HEK293 (cell line): ENCODE measurements around the gene ZMYND15.

Experiments
- CTCF ChIA-PET: fragments of 350-600 bp; formaldehyde crosslinking; extraction: SDS; loops from one replicate; lab custom pipeline; 2021; ENCODE audit warnings: antibody characterized with exemption; lab: Yijun Ruan, JAX
- POLR2A ChIA-PET: fragments of 300-600 bp; formaldehyde crosslinking; extraction: SDS; loops from one replicate; lab custom pipeline; 2020; ENCODE audit warnings: antibody characterized with exemption, inconsistent platforms; lab: Yijun Ruan, JAX
- H3K27ac ChIP-seq: fragments of 200-500 bp; sonication (Bioruptor generic); 2 replicates; pipeline ENCODE4 v1.5.1; 2014; ENCODE audit warnings: low read depth, low read length, control low read depth, inconsistent platforms; ENCODE audit errors: extremely low read depth
- H3K36me3 ChIP-seq, 2 experiments: fragments of 200-500 bp in 1 of 2; sonication (Bioruptor generic) in 1 of 2; 1 replicate in 1 of 2; 2 replicates in 1 of 2; pipeline ENCODE4 v1.5.1; 2014 to 2017; ENCODE audit warnings: inconsistent platforms in 2 of 2, low read length in 2 of 2; ENCODE audit not compliant: control insufficient read depth in 2 of 2, insufficient read depth in 1 of 2
- H3K4me1 ChIP-seq: fragments of 200-500 bp; sonication (Bioruptor generic); 2 replicates; pipeline ENCODE4 v1.5.1; 2014; ENCODE audit warnings: mild to moderate bottlenecking, low read length, inconsistent platforms; ENCODE audit not compliant: control insufficient read depth, insufficient read depth
- H3K4me3 ChIP-seq: 2 replicates; pipeline ENCODE4 v1.5.1; 2011; ENCODE audit warnings: low read depth, mild to moderate bottlenecking, control low read depth, low read length, moderate library complexity
- H3K9me3 ChIP-seq: fragments of 200-500 bp; sonication (Bioruptor generic); 2 replicates; pipeline ENCODE4 v1.5.1; 2014; ENCODE audit warnings: low read depth, low read length, inconsistent platforms; ENCODE audit not compliant: control insufficient read depth, insufficient read depth
- BCL11A ChIP-seq: fragments of 450-650 bp; formaldehyde crosslinking; IDR thresholded peaks from 2 replicates; pipeline ENCODE4 v1.5.1; 2016; ENCODE audit warnings: low read depth, missing biosample characterization, missing genetic modification characterization
- GFI1B ChIP-seq: fragments of 450-650 bp; formaldehyde crosslinking; IDR thresholded peaks from 2 replicates; pipeline ENCODE4 v1.5.1; 2016; ENCODE audit warnings: missing biosample characterization, missing genetic modification characterization
- RBAK ChIP-seq: fragments of 450-650 bp; formaldehyde crosslinking; IDR thresholded peaks from 2 replicates; pipeline ENCODE4 v1.5.1; 2016; ENCODE audit warnings: missing biosample characterization, missing genetic modification characterization
- SP2 ChIP-seq: fragments of 450-650 bp; formaldehyde crosslinking; IDR thresholded peaks from 2 replicates; pipeline ENCODE4 v1.5.1; 2016; ENCODE audit warnings: missing biosample characterization, missing genetic modification characterization
- SP3 ChIP-seq: fragments of 450-650 bp; formaldehyde crosslinking; IDR thresholded peaks from 2 replicates; pipeline ENCODE4 v1.5.1; 2016; ENCODE audit warnings: missing biosample characterization, missing genetic modification characterization
- WT1 ChIP-seq: fragments of 450-650 bp; formaldehyde crosslinking; IDR thresholded peaks from 2 replicates; pipeline ENCODE4 v1.5.1; 2016; ENCODE audit warnings: missing biosample characterization, missing genetic modification characterization
- ZBTB1 ChIP-seq: fragments of 450-650 bp; formaldehyde crosslinking; IDR thresholded peaks from 2 replicates; pipeline ENCODE4 v1.5.1; 2016; ENCODE audit warnings: missing biosample characterization, missing genetic modification characterization
- ZNF548 ChIP-seq: fragments of 450-650 bp; formaldehyde crosslinking; IDR thresholded peaks from 2 replicates; pipeline ENCODE4 v1.5.1; 2016; ENCODE audit warnings: missing biosample characterization, missing genetic modification characterization
- ZNF623 ChIP-seq: fragments of 450-650 bp; formaldehyde crosslinking; IDR thresholded peaks from 2 replicates; pipeline ENCODE4 v1.5.1; 2016; ENCODE audit warnings: missing biosample characterization, missing genetic modification characterization
- ZNF660 ChIP-seq: fragments of 450-650 bp; IDR thresholded peaks from 2 replicates; pipeline ENCODE4 v1.5.1; 2018; ENCODE audit warnings: missing biosample characterization, mild to moderate bottlenecking, missing genetic modification characterization
- ZNF785 ChIP-seq: fragments of 450-650 bp; formaldehyde crosslinking; IDR thresholded peaks from 2 replicates; pipeline ENCODE4 v1.5.1; 2016; ENCODE audit warnings: missing biosample characterization, missing genetic modification characterization
- ZNF843 ChIP-seq: fragments of 450-650 bp; formaldehyde crosslinking; IDR thresholded peaks from 2 replicates; pipeline ENCODE4 v1.5.1; 2016; ENCODE audit warnings: missing biosample characterization, missing genetic modification characterization
- ZSCAN23 ChIP-seq: fragments of 450-650 bp; formaldehyde crosslinking; IDR thresholded peaks from 2 replicates; pipeline ENCODE4 v1.5.1; 2016; ENCODE audit warnings: missing biosample characterization, missing genetic modification characterization
- TF ChIP-seq, protein P1 (sequence below): fragments of 450-650 bp; formaldehyde crosslinking; IDR thresholded peaks from 2 replicates; pipeline ENCODE4 v1.5.1; 2017; ENCODE audit warnings: missing biosample characterization, missing genetic modification characterization
- TF ChIP-seq, protein P2 (sequence below): fragments of 450-650 bp; formaldehyde crosslinking; IDR thresholded peaks from 2 replicates; pipeline ENCODE4 v1.5.1; 2017; ENCODE audit warnings: missing biosample characterization, mild to moderate bottlenecking, missing genetic modification characterization, moderate library complexity
- TF ChIP-seq, protein P3 (sequence below): fragments of 450-650 bp; formaldehyde crosslinking; IDR thresholded peaks from 2 replicates; pipeline ENCODE4 v1.5.1; 2016; ENCODE audit warnings: missing biosample characterization, missing genetic modification characterization
- TF ChIP-seq, protein P4 (sequence below): fragments of 450-650 bp; formaldehyde crosslinking; IDR thresholded peaks from 2 replicates; pipeline ENCODE4 v1.5.1; 2016; ENCODE audit warnings: missing biosample characterization, missing genetic modification characterization

The ZMYND15 gene

DNA sequence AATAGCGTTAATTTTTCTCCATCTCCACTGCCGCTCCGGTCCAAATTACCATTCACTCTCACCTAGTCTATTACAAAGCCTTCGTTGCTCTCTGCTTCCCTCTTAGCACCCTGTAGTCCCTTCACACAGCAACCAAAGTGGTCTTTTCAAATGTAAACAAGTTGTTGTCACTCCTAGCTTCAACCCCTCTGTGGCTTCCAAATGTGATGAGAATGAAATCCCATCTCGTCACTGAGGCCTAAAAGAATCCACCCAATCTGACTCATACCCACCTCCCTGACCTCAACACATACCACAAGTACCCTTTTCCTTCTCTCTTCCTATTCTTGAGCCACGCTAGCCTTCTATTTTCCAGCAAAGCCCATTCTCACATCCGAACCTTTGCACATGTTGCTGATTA lies 33.5 kb upstream of the ZMYND15 start:
- Histone ChIP-seq H3K4me3 (no peak overlapping the region), H3K27ac (no peak overlapping the region)
- CTCF ChIA-PET: interaction anchor here (0.6 kb wide), 1 partner anchor 31 kb away, joined by 3 read pairs; no protein-coding TSS in a partner anchor
- no peak for TF ChIP-seq GFI1B (tag by site-specific recombination)
- TF ChIP-seq RBAK (tag by site-specific recombination): no peak
- TF ChIP-seq, protein P1, sequence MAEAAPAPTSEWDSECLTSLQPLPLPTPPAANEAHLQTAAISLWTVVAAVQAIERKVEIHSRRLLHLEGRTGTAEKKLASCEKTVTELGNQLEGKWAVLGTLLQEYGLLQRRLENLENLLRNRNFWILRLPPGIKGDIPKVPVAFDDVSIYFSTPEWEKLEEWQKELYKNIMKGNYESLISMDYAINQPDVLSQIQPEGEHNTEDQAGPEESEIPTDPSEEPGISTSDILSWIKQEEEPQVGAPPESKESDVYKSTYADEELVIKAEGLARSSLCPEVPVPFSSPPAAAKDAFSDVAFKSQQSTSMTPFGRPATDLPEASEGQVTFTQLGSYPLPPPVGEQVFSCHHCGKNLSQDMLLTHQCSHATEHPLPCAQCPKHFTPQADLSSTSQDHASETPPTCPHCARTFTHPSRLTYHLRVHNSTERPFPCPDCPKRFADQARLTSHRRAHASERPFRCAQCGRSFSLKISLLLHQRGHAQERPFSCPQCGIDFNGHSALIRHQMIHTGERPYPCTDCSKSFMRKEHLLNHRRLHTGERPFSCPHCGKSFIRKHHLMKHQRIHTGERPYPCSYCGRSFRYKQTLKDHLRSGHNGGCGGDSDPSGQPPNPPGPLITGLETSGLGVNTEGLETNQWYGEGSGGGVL (tag by site-specific recombination): no peak
- TF ChIP-seq, protein P2, sequence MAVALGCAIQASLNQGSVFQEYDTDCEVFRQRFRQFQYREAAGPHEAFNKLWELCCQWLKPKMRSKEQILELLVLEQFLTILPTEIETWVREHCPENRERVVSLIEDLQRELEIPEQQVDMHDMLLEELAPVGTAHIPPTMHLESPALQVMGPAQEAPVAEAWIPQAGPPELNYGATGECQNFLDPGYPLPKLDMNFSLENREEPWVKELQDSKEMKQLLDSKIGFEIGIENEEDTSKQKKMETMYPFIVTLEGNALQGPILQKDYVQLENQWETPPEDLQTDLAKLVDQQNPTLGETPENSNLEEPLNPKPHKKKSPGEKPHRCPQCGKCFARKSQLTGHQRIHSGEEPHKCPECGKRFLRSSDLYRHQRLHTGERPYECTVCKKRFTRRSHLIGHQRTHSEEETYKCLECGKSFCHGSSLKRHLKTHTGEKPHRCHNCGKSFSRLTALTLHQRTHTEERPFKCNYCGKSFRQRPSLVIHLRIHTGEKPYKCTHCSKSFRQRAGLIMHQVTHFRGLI (tag by site-specific recombination): no peak
- TF ChIP-seq ZNF785 (tag by site-specific recombination): no peak
- no peak for TF ChIP-seq ZNF660 (tag by site-specific recombination)
- TF ChIP-seq, protein P3, sequence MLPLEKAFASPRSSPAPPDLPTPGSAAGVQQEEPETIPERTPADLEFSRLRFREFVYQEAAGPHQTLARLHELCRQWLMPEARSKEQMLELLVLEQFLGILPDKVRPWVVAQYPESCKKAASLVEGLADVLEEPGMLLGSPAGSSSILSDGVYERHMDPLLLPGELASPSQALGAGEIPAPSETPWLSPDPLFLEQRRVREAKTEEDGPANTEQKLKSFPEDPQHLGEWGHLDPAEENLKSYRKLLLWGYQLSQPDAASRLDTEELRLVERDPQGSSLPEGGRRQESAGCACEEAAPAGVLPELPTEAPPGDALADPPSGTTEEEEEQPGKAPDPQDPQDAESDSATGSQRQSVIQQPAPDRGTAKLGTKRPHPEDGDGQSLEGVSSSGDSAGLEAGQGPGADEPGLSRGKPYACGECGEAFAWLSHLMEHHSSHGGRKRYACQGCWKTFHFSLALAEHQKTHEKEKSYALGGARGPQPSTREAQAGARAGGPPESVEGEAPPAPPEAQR (tag by site-specific recombination): no peak
- no peak for TF ChIP-seq BCL11A (tag by site-specific recombination)
- TF ChIP-seq ZNF843 (tag by site-specific recombination): no peak
- no peak for TF ChIP-seq ZBTB1 (tag by site-specific recombination)
- TF ChIP-seq ZSCAN23 (tag by site-specific recombination): no peak
- TF ChIP-seq ZNF548 (tag by site-specific recombination): no peak
- TF ChIP-seq, all 188 proteins: peak for 0
- peaks cover 12% of the 10 kb centered on the region for H3K4me1 ChIP-seq
- H3K36me3 ChIP-seq: peaks cover 1 to 7% of the 10 kb centered on the region in 2 experiments; a peak in 2 of 3 replicates
- no peaks in the 10 kb centered on the region for H3K9me3 ChIP-seq
- POLR2A ChIA-PET: no interaction called here

DNA sequence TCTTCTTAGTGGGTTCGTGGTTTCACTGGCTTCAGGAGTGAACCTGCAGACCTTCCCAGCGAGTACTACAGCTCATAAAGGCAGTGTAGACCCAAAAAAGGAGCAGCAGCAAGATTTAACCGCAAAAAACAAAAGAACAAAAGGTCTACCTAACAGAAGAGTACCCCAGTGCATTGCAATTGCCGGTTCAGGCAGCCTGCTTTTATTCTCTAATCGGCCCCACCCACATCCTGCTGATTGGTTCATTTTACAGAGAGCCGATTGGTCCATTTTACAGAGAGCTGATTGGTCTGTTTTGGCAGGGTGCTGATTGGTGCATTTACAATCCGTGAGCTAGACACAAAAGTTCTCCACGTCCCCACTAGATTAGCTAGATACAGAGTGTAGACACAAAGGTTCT lies 31.2 kb upstream of the ZMYND15 start:
- CTCF ChIA-PET: interaction anchor here (0.6 to 2.3 kb wide), 7 partner anchors 9 to 355 kb away, joined by 3 to 16 read pairs (median 4); no protein-coding TSS in a partner anchor
- H3K36me3 ChIP-seq: peaks cover 0 to 3% of the 10 kb centered on the region in 2 experiments; a peak in 2 of 3 replicates
- peaks cover 5% of the 10 kb centered on the region; the same call in 1 of the 2 replicates for H3K4me1 ChIP-seq
- H3K9me3 ChIP-seq: no peaks in the 10 kb centered on the region
- POLR2A ChIA-PET: interaction anchor here (1.2 to 2.9 kb wide), 5 partner anchors 12 to 98 kb away, joined by 3 to 24 read pairs (median 10); partner anchors contain the start of genes MED11, PLD2 and PSMB6
- no peak overlapping the region for H3K4me3 ChIP-seq
- 0 out of 2 replicates have a peak, but pooled peaks have one; percentile 37 for TF ChIP-seq SP3 (tag by site-specific recombination)
- TF ChIP-seq WT1 (tag by site-specific recombination): no peak
- peak; percentile 58 for TF ChIP-seq SP2 (tag by site-specific recombination)
- TF ChIP-seq, protein P4, sequence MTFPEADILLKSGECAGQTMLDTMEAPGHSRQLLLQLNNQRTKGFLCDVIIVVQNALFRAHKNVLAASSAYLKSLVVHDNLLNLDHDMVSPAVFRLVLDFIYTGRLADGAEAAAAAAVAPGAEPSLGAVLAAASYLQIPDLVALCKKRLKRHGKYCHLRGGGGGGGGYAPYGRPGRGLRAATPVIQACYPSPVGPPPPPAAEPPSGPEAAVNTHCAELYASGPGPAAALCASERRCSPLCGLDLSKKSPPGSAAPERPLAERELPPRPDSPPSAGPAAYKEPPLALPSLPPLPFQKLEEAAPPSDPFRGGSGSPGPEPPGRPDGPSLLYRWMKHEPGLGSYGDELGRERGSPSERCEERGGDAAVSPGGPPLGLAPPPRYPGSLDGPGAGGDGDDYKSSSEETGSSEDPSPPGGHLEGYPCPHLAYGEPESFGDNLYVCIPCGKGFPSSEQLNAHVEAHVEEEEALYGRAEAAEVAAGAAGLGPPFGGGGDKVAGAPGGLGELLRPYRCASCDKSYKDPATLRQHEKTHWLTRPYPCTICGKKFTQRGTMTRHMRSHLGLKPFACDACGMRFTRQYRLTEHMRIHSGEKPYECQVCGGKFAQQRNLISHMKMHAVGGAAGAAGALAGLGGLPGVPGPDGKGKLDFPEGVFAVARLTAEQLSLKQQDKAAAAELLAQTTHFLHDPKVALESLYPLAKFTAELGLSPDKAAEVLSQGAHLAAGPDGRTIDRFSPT (tag by site-specific recombination): no peak
- 0 out of 2 replicates have a peak, but pooled peaks have one; percentile 10 for TF ChIP-seq ZNF623 (tag by site-specific recombination)
- H3K27ac ChIP-seq: no peak overlapping the region
